Calu3 (cell line): ENCODE measurements around the gene PRKCZ. TPM values are rescaled to one million over a fixed set of nuclear protein-coding genes. Genes with fewer than 3 reads are reported as not detected.

Experiments
- BruUV-seq: library from RNA; stranded (reverse); fragments of 400-500 nt; replicated peaks from 2 replicates; lab custom pipeline; 2021; lab: Mats Ljungman, UMichigan
- CTCF ChIA-PET: fragments of 300-600 bp; sonication (Branson Sonifier 250); formaldehyde crosslinking; loops from one replicate; lab custom pipeline; 2022; ENCODE audit warnings: antibody characterized with exemption; lab: Charles Lee
- DNase-seq: peaks from one replicate; pipeline ENCODE4 v3.0.0; 2022
- H3K27ac Mint-ChIP-seq: one replicate; pipeline ENCODE4 v1.8.0; 2022; ENCODE audit warnings: mixed read lengths; ENCODE audit not compliant: unreplicated experiment
- H3K27me3 Mint-ChIP-seq: one replicate; pipeline ENCODE4 v1.8.0; 2022; ENCODE audit warnings: mixed read lengths; ENCODE audit not compliant: unreplicated experiment
- H3K36me3 Mint-ChIP-seq: one replicate; pipeline ENCODE4 v1.8.0; 2022; ENCODE audit warnings: mild to moderate bottlenecking, moderate library complexity, mixed read lengths; ENCODE audit not compliant: insufficient read depth, unreplicated experiment
- H3K4me1 Mint-ChIP-seq: one replicate; pipeline ENCODE4 v1.8.0; 2022; ENCODE audit warnings: mild to moderate bottlenecking, low read depth, mixed read lengths; ENCODE audit not compliant: unreplicated experiment
- H3K4me3 Mint-ChIP-seq: one replicate; pipeline ENCODE4 v1.8.0; 2022; ENCODE audit warnings: mild to moderate bottlenecking, low read depth, moderate library complexity, mixed read lengths; ENCODE audit not compliant: unreplicated experiment
- H3K9me3 Mint-ChIP-seq: one replicate; pipeline ENCODE4 v1.8.0; 2022; ENCODE audit warnings: low read depth, mixed read lengths; ENCODE audit not compliant: unreplicated experiment
- CTCF ChIP-seq: fragments of 200-600 bp; IDR thresholded peaks from one replicate; pipeline ENCODE4 v1.8.0; 2022; ENCODE audit warnings: antibody characterized with exemption; ENCODE audit not compliant: unreplicated experiment
- intact Hi-C: fragments of 100-400 bp; cut with micrococcal nuclease; formaldehyde crosslinking; loops from one replicate; pipeline ENCODE4 v1.10.0; 2022; ENCODE audit not compliant: unreplicated experiment
- total RNA-seq: library from RNA; stranded (reverse); gene quantifications from 2 replicates; pipeline ENCODE4 v1.2.3, GENCODE V29; 2022

Gene PRKCZ
- total RNA-seq, 1 experiment from 2014 or later: 26.0 TPM

- Mint-ChIP-seq H3K4me1 (no peaks in the 10 kb centered on the region), H3K4me3 (no peak overlapping the region), H3K27me3 (peaks cover 35% of the 10 kb centered on the region), H3K36me3 (no peaks in the 10 kb centered on the region), H3K9me3 (no peaks in the 10 kb centered on the region), H3K27ac (no peak overlapping the region)
- intact Hi-C loops: no loop called here
- TF ChIP-seq CTCF: no peak
- BruUV-seq: no TSS peak
- DNase-seq: no peak
- CTCF ChIA-PET: interaction anchor here (0.6 kb wide), 2 partner anchors 13 to 758 kb away, joined by 3 read pairs; partner anchors contain the start of gene UBE2J2
These were observed 18.4 kb upstream of the PRKCZ start for GRCh38 chr1:2031546-2032540.

GRCh38 chr1:2032737-2033136 lies 17.5 kb upstream of the PRKCZ start:
- CTCF ChIA-PET: interaction anchor here (0.6 kb wide), 2 partner anchors 12 to 759 kb away, joined by 3 read pairs; partner anchors contain the start of gene UBE2J2
- Mint-ChIP-seq H3K9me3 (no peaks in the 10 kb centered on the region), H3K4me3 (no peak overlapping the region), H3K27ac (no peak overlapping the region), H3K36me3 (no peaks in the 10 kb centered on the region), H3K4me1 (no peaks in the 10 kb centered on the region), H3K27me3 (peaks cover 35% of the 10 kb centered on the region)
- TF ChIP-seq CTCF: no peak
- no TSS peak for BruUV-seq
- intact Hi-C loops: no loop called here
- DNase-seq: no peak

GRCh38 chr1:2033165-2033564 lies 17.0 kb upstream of the PRKCZ start:
- no peak for TF ChIP-seq CTCF
- intact Hi-C loops: no loop called here
- H3K27me3 Mint-ChIP-seq: peaks cover 40% of the 10 kb centered on the region
- CTCF ChIA-PET: no interaction called here
- DNase-seq: no peak
- no peaks in the 10 kb centered on the region for H3K9me3 Mint-ChIP-seq
- no peaks in the 10 kb centered on the region for H3K36me3 Mint-ChIP-seq
- BruUV-seq: no TSS peak
- H3K4me1 Mint-ChIP-seq: no peaks in the 10 kb centered on the region
- H3K27ac Mint-ChIP-seq: no peak overlapping the region
- H3K4me3 Mint-ChIP-seq: no peak overlapping the region

GRCh38 chr1:2036287-2036686 lies 13.9 kb upstream of the PRKCZ start:
- intact Hi-C loops: no loop called here
- Mint-ChIP-seq H3K36me3 (no peaks in the 10 kb centered on the region), H3K9me3 (no peaks in the 10 kb centered on the region), H3K4me3 (no peak overlapping the region), H3K27ac (no peak overlapping the region), H3K4me1 (no peaks in the 10 kb centered on the region), H3K27me3 (peaks cover 46% of the 10 kb centered on the region)
- BruUV-seq: no TSS peak
- no peak for TF ChIP-seq CTCF
- CTCF ChIA-PET: no interaction called here
- DNase-seq: no peak
